OCI-LY7 (cell line): ENCODE measurements around the gene CRYGN. TPM values are rescaled to one million over a fixed set of nuclear protein-coding genes. Genes with fewer than 3 reads are reported as not detected.

Source experiments
- BruUV-seq: library from RNA; stranded (reverse); fragments of 400-500 nt; replicated peaks from 2 replicates; lab custom pipeline; 2021; lab: Mats Ljungman, UMichigan
- CTCF ChIA-PET: fragments of 300-600 bp; sonication (Branson Sonifier 250); formaldehyde crosslinking; loops from one replicate; lab custom pipeline; 2022; ENCODE audit warnings: antibody characterized with exemption; ENCODE audit not compliant: unreplicated experiment; lab: Charles Lee
- POLR2A ChIA-PET: fragments of 300-600 bp; sonication (Branson Sonifier 250); formaldehyde crosslinking; loops from one replicate; lab custom pipeline; 2022; ENCODE audit warnings: antibody characterized with exemption; lab: Charles Lee
- DNase-seq: peaks from one replicate; pipeline ENCODE4 v3.0.0-alpha.2; 2015; ENCODE audit warnings: low spot score
- H2AFZ ChIP-seq: fragments of 200-600 bp; sonication (generic), shearing (Covaris generic); 2 replicates; pipeline ENCODE4 v1.6.1; 2014; ENCODE audit warnings: mild to moderate bottlenecking, antibody characterized with exemption, low read length, moderate library complexity
- H3K27ac ChIP-seq: fragments of 200-600 bp; sonication (generic); 2 replicates; pipeline ENCODE4 v1.5.1; 2014; ENCODE audit warnings: mixed run types, low read depth, mild to moderate bottlenecking, moderate library complexity, low read length, inconsistent platforms; ENCODE audit not compliant: poor library complexity, severe bottlenecking
- H3K36me3 ChIP-seq: fragments of 200-600 bp; sonication (generic); 2 replicates; pipeline ENCODE4 v1.6.1; 2014; ENCODE audit warnings: mild to moderate bottlenecking, antibody characterized with exemption, low read length, moderate library complexity, mixed read lengths; ENCODE audit not compliant: insufficient read depth
- H3K4me1 ChIP-seq: fragments of 200-600 bp; sonication (generic); 2 replicates; pipeline ENCODE4 v1.5.1; 2014; ENCODE audit warnings: mild to moderate bottlenecking, low read length; ENCODE audit not compliant: insufficient read depth, poor library complexity, severe bottlenecking
- H3K4me2 ChIP-seq: fragments of 200-600 bp; sonication (generic); 2 replicates; pipeline ENCODE4 v1.6.1; 2014; ENCODE audit warnings: mild to moderate bottlenecking, low read length
- H3K4me3 ChIP-seq: fragments of 200-600 bp; sonication (generic); 2 replicates; pipeline ENCODE4 v1.5.1; 2014; ENCODE audit warnings: mild to moderate bottlenecking, low read depth, low read length; ENCODE audit not compliant: poor library complexity, severe bottlenecking
- H3K79me2 ChIP-seq: fragments of 200-600 bp; sonication (generic); 2 replicates; pipeline ENCODE4 v1.6.1; 2016; ENCODE audit warnings: low read depth, mild to moderate bottlenecking, low read length, moderate library complexity, mixed read lengths; ENCODE audit not compliant: insufficient read depth
- H3K9me2 ChIP-seq: fragments of 200-600 bp; sonication (generic); 2 replicates; pipeline ENCODE4 v1.6.1; 2016; ENCODE audit warnings: mild to moderate bottlenecking, low read length, mixed read lengths; ENCODE audit not compliant: insufficient read depth
- H3K9me3 ChIP-seq: fragments of 200-600 bp; sonication (generic); 2 replicates; pipeline ENCODE4 v1.6.1; 2014; ENCODE audit warnings: mild to moderate bottlenecking, mixed run types, low read length, mixed read lengths
- H4K20me1 ChIP-seq: fragments of 200-600 bp; sonication (generic); 2 replicates; pipeline ENCODE4 v1.6.1; 2014; ENCODE audit warnings: mild to moderate bottlenecking, antibody characterized with exemption, low read length, moderate library complexity, mixed read lengths; ENCODE audit not compliant: insufficient read depth
- EZH2phosphoT487 ChIP-seq: fragments of 200-600 bp; sonication (generic); IDR thresholded peaks from 2 replicates; pipeline ENCODE4 v1.6.1; 2018; ENCODE audit warnings: low read depth, borderline replicate concordance, mild to moderate bottlenecking, mixed run types, antibody characterized with exemption, low read length, moderate library complexity, mixed read lengths
- intact Hi-C: fragments of 100-400 bp; cut with micrococcal nuclease; formaldehyde crosslinking; loops from one replicate; pipeline ENCODE4 v1.10.0; 2022; ENCODE audit not compliant: unreplicated experiment
- total RNA-seq, 2 experiments: library from RNA; depleted of rRNA in 1 of 2; stranded (reverse); fragments of >200 nt in 1 of 2; shearing (Covaris generic) in 1 of 2; gene quantifications; 2 replicates each; pipeline ENCODE4 v1.2.3, GENCODE V29; 2014 to 2022
- TF ChIP-seq, protein P1 (sequence below): fragments of 200-600 bp; sonication (generic); conservative IDR thresholded peaks from 2 replicates; pipeline ENCODE4 v1.5.1; 2014; ENCODE audit warnings: mild to moderate bottlenecking, antibody characterized with exemption, low read length, moderate library complexity, mixed read lengths

Gene CRYGN
- total RNA-seq, 2 experiments from 2014 or later, result 0.09 TPM; not detected in 1

DNA sequence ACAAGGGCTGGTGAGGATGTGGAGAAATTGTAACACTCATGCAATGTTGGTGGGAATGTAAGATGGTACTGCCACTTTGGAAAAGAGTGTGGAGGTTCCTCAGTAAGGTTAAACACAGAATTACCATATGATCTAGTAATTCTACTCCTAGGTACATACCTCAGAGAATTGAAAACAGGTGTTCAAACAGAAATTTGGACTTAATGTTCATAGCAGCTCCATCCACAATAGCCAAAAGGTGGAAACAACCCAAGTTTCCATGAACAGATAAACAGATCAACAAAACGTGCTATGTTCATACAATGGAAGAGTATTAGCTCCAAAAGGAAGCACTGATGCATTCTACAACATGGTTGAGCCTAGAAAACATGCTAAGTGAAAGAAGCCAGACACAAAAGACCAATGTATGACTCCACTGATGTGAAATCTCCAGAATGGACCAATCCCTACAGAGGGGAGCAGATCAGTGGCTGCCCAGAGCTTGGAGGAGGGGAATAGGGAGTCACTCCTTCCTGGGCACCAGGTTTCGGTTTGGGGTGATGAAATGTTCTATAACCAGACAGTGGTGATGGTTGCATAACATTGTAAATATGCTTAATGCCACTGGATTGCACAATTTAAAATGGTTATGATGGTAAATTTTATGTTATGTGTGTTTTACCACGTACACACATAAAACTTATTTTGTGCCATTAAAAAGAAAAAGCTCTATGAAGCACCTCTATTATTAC lies 24.4 kb downstream of the CRYGN start:
- Histone ChIP-seq H3K36me3 (no peaks in the 10 kb centered on the region), H3K9me2 (no peaks in the 10 kb centered on the region), H4K20me1 (no peaks in the 10 kb centered on the region), H3K4me3 (no peak overlapping the region), H3K4me1 (no peaks in the 10 kb centered on the region), H3K27ac (no peak overlapping the region), H2AFZ (no peak overlapping the region), H3K9me3 (no peaks in the 10 kb centered on the region), H3K79me2 (no peaks in the 10 kb centered on the region), H3K4me2 (no peak overlapping the region)
- DNase-seq, result no peak
- no TSS peak for BruUV-seq
- TF ChIP-seq EZH2phosphoT487, result no peak
- POLR2A ChIA-PET, result no interaction called here
- CTCF ChIA-PET, result no interaction called here
- intact Hi-C loops, result no loop called here

DNA sequence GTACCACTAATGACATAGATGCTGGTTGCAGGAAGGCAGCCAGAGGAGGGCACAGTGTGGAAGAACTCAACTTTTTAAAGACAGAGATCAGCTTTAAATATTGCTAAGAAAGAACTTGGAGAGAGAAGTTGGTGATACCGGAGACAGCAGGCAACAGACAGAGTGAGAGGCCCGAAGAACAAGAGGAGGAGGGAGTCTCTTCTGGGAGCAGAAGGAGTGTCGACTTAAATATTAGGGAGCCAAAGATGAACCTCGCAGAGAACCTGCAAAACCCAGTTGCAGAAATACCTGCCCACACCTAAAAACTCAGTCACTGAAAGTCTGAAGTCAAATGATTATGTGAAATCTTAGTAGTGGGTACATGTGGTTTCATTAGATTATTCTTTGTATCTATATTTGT lies 26.7 kb downstream of the CRYGN start:
- BruUV-seq, result no TSS peak
- ChIA-PET POLR2A (interaction anchor here (0.6 to 0.7 kb wide), 2 partner anchors 17 to 30 kb away, joined by 3 to 4 read pairs; no protein-coding TSS in a partner anchor), CTCF (no interaction called here)
- H3K36me3 ChIP-seq, result no peaks in the 10 kb centered on the region
- H3K4me2 ChIP-seq, result no peak overlapping the region
- intact Hi-C loops, result no loop called here
- DNase-seq, result no peak
- H3K79me2 ChIP-seq, result no peaks in the 10 kb centered on the region
- H3K4me3 ChIP-seq, result no peak overlapping the region
- no peaks in the 10 kb centered on the region for H4K20me1 ChIP-seq
- H3K4me1 ChIP-seq, result no peaks in the 10 kb centered on the region
- no peak overlapping the region for H3K27ac ChIP-seq
- H3K9me2 ChIP-seq, result no peaks in the 10 kb centered on the region
- no peaks in the 10 kb centered on the region for H3K9me3 ChIP-seq
- H2AFZ ChIP-seq, result no peak overlapping the region
- no peak for TF ChIP-seq EZH2phosphoT487
- TF ChIP-seq, protein P1, sequence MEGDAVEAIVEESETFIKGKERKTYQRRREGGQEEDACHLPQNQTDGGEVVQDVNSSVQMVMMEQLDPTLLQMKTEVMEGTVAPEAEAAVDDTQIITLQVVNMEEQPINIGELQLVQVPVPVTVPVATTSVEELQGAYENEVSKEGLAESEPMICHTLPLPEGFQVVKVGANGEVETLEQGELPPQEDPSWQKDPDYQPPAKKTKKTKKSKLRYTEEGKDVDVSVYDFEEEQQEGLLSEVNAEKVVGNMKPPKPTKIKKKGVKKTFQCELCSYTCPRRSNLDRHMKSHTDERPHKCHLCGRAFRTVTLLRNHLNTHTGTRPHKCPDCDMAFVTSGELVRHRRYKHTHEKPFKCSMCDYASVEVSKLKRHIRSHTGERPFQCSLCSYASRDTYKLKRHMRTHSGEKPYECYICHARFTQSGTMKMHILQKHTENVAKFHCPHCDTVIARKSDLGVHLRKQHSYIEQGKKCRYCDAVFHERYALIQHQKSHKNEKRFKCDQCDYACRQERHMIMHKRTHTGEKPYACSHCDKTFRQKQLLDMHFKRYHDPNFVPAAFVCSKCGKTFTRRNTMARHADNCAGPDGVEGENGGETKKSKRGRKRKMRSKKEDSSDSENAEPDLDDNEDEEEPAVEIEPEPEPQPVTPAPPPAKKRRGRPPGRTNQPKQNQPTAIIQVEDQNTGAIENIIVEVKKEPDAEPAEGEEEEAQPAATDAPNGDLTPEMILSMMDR, result no peak

DNA sequence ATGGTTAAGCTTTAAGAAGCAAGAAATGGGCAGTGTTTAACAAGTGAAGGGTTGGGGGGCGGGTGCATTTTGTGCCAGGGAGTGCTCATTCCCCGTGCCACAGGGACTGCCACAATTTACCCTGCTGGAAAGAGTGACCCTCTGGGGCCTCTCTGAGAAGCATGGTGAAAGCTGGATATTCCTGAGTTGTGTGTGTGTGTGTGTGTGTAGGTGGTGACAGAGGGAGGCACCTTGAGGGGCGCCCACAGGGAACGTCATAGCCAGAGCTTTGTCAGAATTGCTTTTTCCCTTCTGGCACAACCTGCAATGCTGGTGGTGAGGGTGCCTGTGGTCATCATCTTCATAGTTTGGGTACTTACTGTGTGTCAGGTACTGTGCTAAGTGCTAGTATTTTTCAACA lies 27.6 kb downstream of the CRYGN start:
- Histone ChIP-seq H3K4me3 (no peak overlapping the region), H3K9me3 (no peaks in the 10 kb centered on the region), H3K4me1 (no peaks in the 10 kb centered on the region), H3K79me2 (no peaks in the 10 kb centered on the region), H3K9me2 (no peaks in the 10 kb centered on the region), H3K36me3 (no peaks in the 10 kb centered on the region), H3K27ac (no peak overlapping the region), H4K20me1 (no peaks in the 10 kb centered on the region), H3K4me2 (no peak overlapping the region), H2AFZ (no peak overlapping the region)
- ChIA-PET POLR2A (interaction anchor here (0.6 kb wide), 1 partner anchor 170 kb away, joined by 3 read pairs; no protein-coding TSS in a partner anchor), CTCF (no interaction called here)
- DNase-seq, result no peak
- TF ChIP-seq, protein P1, result no peak
- BruUV-seq, result no TSS peak
- intact Hi-C loops, result no loop called here
